T-helper 2 cell treated with Interferon-gamma antibody and Interleukin-4, amounts not matched to agents 100 ng/mL and 5 ng/mL, for 36 hours (primary cell): ENCODE results near the gene HYCC1. TPM values are rescaled to one million over a fixed set of nuclear protein-coding genes. Genes with fewer than 3 reads are reported as not detected.
"Not testable (repeated sequence)": the region's sequence is repeated elsewhere in the genome, so short reads cannot be mapped to it uniquely, and the experiment has no call there.

ENCODE experiments used
- intact Hi-C: fragments of 100-400 bp; cut with micrococcal nuclease; formaldehyde crosslinking; loops from one replicate; pipeline ENCODE4 v1.15.1; 2023
- total RNA-seq: library from RNA; stranded (reverse); gene quantifications from 2 replicates; pipeline ENCODE4 v1.2.3, GENCODE V29; 2022

Gene HYCC1
- 89.8 and 93.5 TPM in 2 replicates for total RNA-seq

DNA sequence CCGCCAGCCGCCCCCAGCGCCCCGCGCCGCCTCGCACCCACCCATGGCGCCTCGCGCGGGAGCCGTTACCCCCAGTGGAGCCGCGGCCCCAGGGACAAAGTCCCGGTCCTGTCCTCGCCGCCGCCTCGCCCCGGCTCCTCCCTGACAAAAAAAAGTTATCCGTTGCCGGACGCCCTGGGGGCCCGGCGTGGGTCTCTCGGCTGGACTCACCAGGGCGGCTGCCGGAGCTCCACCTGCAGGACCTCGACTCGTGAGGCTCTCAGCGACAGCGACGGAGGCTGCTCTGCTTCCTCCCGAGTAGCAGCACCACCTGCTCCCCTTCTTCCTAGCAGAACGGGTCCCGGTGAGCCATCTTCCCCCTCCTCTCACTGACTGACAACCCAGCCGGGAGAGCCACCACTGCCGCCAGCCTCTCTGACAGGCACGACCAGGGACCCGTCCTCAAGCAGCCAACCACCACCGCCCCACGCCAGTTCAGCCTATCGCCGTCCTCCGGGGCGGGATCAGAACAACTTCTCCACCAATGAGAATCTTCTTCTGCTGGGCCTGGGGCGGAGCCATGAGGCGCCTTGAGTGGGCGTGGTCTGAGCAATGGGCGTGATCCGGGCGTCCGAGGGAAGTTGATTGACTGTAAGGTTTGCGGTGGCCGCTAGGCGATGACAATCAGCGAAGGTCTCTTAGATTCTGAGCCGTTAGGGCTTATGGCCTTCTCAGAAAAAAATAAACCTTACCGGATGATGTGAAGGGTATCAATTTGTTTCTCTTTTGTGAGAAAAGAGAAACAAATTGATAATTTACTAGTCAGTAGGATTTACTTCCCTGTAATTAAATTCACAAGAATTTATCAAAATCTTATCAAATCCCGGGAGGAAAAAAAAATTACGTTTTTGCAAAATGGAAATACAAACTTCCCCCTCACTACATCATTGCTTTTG lies at the start of gene HYCC1:
TSS of gene HYCC1 (minus strand) at position 416 of the 935 bp plus-strand sequence. CDS start 23,019 bp downstream, outside the sequence.
- intact Hi-C loops, result loop anchor here (1.0 to 10.0 kb wide), 11 partner anchors 13 to 1587 kb away; partner anchors contain the start of genes IGF2BP3, KLHL7 and TOMM7

DNA sequence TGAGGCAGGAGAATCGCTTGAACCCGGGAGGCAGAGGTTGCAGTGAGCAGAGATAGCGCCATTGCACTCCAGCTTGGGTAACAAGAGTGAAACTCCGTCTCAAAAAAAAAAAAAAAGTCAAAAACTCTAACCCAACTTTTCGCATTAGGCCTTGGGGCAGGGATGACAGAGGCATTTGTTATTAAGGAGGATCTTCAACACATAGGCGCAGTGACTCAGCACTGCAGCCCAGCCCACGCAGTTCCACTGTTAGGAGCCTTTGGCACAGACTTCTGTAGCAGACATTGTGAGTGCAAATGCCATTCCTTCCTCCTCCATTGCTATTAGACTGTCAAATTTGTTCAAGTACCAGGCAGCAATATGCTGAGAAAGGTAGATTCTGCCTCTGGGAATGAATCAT lies 48.5 kb upstream of the HYCC1 start:
- intact Hi-C loops, result no loop called here

DNA sequence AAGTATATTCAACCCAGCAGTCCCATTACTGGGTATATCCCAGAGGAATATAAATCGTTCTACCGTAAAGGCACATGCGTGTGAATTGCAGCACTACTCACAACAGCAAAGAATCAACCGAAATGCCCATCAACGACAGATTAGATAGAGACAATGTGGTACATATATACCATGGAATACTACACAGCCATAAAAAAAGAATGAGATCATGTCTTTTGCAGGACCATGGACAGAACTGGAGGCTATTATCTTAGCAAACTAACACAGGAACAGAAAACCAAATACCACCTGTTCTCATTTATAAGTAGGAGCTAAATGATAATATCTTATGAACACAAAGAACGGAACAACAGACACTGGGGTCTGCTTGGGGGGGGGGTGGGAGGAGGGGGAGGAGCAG lies 47.4 kb upstream of the HYCC1 start:
- intact Hi-C loops, result no loop called here

DNA sequence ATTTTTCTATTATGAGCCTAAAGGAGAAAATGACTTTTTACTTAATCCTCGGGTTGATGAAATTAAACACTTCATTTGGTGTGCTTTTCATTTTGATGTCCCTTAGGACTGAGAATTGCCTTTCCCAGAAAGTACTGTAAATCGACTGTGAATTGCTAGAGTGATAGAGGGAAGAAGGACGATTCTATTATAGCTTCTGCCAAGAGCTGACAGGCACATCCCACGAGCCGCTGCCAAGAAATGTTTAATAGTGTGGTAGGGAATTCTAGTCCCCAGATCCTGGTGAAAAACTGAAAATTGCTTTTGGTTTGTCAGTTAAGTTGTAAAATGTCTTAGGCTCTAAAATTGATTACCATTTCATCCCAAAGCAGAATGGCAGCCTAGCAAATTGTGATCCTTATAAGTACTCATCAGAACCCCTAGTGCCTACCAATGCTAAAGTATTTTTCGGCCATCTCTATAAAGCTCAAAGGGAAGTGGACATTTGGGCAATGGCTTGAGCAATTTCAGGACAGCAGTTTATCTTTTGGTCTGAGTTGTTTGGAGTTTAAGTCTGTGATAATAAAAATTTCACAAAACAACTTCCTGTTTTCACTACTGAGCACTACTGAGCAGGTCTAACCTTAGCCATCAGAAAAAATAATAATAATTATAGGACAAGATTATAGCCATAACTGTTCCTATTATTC lies 44.6 kb upstream of the HYCC1 start:
- intact Hi-C loops, result loop anchor here (5.0 kb wide), 2 partner anchors 86 to 121 kb away; no protein-coding TSS in a partner anchor

DNA sequence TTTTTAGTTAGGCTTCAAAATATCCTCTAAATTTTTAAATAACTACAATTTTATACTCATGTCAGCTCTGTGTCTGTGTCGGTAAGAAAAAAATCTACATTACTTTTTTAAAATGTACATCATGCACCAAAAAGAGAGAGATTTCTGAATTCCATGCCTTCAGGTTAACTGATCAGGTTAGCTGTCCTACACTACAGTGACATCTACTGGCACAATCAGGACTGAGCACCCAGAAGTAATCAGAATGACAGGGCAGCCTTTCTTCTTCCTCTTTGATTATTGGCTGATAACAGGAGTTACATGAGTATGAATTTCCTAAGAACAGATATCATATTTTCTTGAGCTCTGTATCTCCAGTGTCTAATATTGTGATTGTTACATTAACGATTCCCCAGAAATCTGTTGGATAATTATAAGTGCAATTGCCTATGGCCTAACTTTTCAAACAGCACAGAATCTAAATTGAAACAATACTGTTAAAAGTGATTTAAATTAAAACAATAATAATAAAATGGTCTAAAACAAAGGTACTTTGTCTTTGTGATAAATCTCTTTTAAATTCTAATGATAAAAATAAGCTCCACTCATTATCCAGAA lies 41.8 kb upstream of the HYCC1 start:
- intact Hi-C loops, result loop anchor here (1.0 to 5.0 kb wide), 8 partner anchors 41 to 495 kb away; partner anchors contain the start of genes HYCC1, IL6 and TOMM7

DNA sequence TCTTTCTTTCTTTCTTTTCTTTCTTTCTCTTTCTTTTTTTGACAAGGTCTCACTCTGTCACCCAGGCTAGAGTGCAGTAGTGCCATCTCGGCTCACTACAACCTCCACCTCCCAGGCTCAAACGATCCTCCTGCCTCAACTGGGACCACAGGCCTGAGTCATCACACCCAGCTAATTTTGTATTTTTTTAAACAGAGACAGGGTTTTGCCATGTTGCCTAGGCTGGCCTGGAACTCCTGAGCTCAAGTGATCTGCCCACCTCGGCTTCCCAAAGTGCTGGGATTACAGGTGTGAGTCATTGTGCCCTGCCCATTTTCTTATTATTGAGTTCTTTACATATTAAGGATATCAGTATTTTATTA lies 37.2 kb upstream of the HYCC1 start:
- intact Hi-C loops, result not testable (repeated sequence)

DNA sequence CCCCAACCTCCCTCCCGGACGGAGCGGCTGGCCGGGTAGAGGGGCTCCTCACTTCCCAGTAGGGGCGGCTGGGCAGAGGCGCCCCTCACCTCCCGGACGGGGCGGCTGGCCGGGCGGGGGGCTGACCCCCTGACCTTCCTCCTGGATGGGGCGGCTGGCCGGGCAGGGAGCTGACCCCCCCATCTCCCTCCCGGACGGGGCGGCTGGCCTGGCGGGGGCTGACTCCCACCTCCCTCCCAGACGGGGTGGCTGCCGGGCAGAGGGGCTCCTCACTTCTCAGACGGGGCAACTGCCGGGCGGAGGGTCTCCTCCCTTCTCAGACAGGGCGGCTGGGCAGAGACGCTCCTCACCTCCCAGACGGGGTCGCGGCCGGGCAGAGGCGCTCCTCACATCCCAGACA lies 32.4 kb upstream of the HYCC1 start:
- intact Hi-C loops, result not testable (repeated sequence)

DNA sequence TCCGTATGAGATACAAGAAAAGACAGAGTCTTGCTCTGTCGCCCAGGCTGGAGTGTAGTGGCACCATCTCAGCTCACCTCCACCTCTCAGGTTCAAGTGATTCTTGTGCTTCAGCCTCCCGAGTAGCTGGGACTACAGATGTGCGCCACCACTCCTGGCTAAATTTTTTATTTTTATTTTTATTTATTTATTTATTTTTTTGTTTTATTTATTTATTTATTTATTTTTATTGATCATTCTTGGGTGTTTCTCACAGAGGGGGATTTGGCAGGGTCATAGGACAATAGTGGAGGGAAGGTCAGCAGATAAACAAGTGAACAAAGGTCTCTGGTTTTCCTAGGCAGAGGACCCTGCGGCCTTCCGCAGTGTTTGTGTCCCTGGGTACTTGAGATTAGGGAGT lies 31.2 kb upstream of the HYCC1 start:
- intact Hi-C loops, result not testable (repeated sequence)

DNA sequence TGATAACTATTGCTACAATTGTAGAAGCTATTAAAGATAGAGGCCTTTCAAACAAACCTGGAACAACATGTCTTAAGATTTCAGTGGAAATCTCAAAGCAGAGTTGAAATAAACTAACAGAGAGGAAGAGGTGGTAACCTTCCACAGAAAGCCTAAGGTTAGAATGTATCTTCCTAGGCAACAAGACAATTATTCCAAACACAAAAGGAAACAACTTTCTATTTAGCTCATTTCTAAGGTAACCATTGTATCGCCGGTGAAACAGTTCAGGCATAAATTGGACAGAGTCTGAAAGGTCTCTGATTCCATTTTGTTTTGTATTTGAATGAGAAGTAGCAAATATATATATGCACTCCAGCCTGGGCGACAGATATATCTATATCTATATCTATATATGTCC lies 30.7 kb upstream of the HYCC1 start:
- intact Hi-C loops, result no loop called here

DNA sequence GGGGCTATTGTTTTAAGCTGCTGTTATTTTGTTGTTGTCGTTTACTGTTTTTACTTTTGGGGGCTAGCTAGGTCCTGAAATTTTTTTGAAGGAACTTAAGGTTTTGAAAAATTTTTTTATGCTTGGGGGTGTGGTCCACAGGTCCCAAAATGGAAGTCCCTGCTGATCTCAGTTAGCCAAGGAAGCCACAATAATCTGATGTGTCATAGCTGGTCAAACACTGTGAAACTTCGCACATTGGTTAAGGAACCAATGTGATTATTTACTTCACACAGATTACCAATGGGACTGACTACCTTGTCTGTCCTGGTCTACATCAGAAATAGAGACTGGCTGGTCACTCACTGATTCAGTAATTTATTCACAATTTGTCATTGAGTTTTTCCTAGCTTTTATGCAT lies 29.5 kb upstream of the HYCC1 start:
- intact Hi-C loops, result no loop called here

DNA sequence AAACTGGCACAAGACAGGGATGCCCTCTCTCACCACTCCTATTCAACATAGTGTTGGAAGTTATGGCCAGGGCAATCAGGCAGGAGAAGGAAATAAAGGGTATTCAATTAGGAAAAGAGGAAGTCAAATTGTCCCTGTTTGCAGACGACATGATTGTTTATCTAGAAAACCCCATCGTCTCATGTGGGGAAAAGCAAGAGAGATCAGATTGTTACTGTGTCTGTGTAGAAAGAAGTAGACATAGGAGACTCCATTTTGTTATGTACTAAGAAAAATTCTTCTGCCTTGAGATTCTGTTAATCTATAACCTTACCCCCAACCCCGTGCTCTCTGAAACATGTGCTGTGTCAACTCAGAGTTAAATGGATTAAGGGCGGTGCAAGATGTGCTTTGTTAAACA lies 25.7 kb upstream of the HYCC1 start:
- intact Hi-C loops, result not testable (repeated sequence)

DNA sequence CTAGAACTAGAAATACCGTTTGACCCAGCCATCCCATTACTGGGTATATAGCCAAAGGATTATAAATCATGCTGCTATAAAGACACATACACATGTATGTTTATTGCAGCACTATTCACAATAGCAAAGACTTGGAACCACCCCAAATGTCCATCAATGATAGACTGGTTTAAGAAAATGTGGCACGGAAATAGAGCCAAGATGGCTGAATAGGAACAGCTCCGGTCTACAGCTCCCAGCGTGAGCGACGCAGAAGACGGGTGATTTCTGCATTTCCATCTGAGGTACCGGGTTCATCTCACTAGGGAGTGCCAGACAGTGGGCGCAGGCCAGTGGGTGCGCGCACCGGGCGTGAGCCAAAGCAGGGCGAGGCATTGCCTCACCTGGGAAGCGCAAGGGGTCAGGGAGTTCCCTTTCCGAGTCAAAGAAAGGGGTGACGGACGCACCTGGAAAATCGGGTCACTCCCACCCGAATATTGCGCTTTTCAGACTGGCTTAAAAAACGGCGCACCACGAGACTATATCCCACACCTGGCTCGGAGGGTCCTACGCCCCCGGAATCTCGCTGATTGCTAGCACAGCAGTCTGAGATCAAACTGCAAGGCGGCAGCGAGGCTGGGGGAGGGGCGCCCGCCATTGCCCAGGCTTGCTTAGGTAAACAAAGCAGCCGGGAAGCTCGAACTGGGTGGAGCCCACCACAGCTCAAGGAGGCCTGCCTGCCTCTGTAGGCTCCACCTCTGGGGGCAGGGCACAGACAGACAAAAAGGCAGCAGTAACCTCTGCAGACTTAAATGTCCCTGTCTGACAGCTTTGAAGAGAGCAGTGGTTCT lies 21.8 kb upstream of the HYCC1 start:
- intact Hi-C loops, result not testable (repeated sequence)

DNA sequence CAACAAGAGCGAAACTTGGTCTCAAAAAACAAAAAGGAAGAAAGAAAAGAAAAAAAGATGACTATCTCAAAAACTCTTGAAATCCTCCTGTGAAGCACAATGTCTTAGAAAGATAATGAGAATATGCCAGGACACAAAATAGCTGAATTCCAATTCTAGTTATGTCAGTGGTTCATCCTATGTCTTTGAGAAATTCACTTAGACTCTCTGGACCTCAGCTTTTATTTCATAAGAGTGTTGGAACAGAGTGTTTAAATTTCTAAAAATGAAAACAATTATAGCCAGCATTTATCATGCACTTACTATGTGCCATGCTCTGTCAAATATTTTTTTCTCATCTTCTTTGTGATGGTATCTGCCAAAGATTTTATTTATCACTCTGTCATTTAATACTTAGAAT lies 13.3 kb upstream of the HYCC1 start:
- intact Hi-C loops, result no loop called here

DNA sequence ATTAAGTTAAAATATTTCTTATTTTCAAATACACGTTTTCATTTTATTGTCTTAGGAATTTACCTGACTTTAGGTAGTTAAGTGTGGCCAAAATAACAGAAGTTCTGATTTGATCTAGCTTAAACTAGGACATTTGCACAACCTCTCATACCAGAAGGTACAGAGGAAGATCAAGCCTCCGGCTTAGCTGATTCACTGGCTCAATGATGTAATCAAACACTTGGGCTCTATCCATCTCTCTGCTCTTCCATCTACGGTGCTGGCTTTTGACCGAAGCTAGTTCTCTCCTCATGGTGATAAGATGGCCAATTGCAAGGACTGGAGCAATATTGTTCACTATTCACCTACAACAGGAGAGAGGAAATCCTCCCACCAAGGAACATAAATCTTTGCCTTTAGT lies 12.2 kb upstream of the HYCC1 start:
- intact Hi-C loops, result no loop called here

DNA sequence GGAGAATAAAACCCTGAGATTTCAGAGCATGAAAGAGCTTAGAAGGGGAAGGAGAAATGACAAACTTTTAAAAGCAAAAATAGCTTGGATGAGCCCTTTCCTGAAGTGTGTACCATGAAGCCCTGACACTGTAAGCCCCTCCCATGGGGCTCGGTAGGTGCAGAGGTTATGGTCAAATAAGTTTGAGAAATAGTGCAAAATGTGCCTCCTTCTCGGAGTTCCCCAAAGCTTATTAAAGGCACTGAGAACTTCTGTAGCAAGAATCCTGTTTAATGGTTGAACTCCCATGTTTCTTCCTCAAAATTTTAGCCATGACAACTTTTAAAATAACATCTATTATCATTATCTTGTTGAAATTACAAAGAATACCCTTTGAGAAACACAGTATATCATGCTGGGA lies 10.5 kb upstream of the HYCC1 start:
- intact Hi-C loops, result no loop called here

DNA sequence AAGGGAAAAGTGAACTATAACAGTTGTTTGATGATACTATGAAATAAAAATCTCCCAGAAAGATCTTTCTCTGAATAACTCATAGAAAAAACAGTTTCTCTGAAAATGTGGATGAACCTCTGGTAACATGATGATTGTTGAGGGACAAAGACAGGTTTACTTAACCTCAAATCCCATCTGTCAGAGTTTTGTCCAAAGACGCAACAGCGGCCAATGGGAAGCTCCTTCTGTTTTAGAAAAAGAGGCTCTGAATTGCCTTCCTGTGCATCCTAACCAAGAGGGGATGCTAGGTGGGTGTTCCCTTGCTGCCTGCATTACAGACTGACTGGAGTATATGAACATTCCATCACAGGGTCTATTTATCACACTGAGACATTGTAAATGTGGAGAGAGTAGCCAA lies 8.9 kb upstream of the HYCC1 start:
- intact Hi-C loops, result no loop called here

DNA sequence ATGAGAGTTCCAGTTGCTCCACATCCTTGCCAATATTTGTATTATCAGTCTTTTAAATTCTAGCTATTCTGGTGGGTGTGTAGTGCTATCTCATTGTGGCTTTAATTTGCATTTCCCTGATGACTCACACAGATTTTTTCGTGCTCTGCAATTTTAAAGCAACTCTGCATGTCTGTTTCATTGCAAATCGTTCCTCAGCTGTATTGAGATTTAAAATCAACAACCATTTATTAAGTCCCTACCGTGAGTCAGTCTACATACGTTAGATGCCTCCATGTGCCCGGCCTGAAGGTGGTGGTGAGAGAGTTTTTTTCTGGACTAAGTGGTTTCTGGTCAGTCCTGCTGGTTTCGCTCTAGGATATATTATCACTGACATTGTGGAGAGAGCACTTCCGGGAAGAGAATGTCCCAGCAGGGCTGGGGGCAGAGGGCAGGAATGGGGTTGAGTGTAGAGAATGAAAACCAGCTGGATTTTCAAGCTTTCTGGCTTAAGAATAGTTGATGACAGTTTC lies 8.4 kb upstream of the HYCC1 start:
- intact Hi-C loops, result no loop called here

DNA sequence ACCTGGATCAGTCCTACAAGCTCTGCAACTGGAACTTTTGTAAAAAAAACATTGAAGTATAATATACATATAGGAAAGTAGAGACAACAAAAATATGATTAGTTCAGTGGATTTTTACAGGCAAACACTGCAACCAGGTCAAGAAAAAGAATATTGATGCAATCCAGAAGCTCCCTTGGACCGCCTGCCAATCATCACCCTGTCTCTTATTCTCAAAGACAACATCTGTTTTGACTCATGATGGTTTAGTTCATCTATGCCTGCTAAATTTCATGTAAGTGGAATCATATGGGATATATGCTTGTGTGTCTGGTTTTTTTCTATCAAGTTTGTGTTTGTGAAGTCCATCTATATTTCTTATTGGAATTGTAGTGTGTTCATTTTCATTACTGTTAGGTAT lies 7.7 kb upstream of the HYCC1 start:
- intact Hi-C loops, result no loop called here

DNA sequence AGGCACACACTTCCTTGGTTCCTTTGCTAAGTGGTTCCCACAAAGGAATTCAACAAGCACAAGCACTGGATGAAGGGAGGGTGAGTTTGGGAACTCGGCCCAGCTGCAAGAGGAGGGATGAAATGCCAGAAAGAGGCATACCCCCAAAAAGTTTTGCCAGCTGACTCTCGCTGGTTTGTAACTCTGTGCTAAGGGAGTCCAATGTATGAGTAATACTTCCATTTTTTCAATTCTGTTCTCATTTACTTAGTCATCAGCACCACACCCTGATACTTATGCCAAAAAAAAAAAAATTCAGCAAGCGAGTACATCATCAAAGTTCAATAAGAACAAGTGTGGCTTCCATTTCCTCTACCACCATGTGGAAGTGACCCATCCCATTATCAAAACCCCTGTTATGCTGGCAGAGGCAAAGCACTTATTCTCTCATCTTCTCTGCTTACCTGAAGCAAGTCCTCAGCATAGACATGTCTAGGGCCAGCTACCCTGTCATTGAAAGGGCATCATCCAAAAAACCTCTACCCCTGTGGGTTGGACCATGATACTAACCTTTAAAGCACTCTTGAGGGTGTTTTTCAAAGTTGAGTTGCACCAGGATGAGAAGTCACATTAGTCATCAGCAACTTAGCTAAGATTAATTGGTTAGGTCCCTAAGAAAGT lies 6.9 kb upstream of the HYCC1 start:
- intact Hi-C loops, result no loop called here

DNA sequence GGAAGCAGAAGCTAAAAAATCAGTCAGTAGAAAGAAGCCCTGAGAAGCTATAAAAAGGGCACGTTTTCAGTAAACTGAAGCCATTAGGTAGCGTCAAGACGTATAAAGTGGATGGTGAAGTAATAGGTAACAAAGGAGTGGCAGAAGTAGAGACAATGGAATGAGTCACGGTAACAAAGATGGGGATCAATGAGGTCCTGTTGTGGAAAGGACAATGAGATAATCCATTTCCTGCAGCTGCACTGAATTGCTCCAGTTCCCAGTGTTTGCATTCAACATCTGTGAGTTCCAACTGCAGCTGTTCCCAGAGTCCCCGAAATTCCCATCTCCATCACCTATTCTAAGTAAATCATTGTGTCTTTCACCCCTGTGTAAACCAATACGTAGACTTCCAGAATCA lies 4.8 kb upstream of the HYCC1 start:
- intact Hi-C loops, result loop anchor here (10.0 kb wide), 2 partner anchors 324 to 506 kb away; no protein-coding TSS in a partner anchor
